ENCODE measurements around the gene MT1X.
"Not testable (repeated sequence)": the region's sequence is repeated elsewhere in the genome, so short reads cannot be mapped to it uniquely, and the experiment has no call there.

MT1X gene

DNA sequence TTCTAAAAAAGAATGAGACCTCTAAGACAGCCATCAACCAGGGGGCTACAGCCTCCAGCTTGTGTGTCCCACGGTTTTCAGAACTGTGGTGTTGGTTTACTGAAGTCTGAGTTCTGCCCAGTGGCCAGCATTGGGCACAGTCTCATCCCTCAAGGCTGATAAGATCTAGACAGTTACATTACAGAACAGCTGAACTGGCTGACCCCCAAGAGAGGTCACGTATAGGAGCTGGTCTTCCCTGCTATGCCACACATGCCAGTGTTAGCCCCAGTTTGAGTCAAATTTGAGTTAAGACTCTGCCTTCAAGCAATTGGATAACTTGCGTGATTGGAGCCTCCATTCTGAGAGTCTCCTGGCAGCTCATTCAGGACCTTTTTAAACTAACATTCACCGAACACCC, 32.9 kb downstream of the MT1X start:
- DNase-seq = no peak

DNA sequence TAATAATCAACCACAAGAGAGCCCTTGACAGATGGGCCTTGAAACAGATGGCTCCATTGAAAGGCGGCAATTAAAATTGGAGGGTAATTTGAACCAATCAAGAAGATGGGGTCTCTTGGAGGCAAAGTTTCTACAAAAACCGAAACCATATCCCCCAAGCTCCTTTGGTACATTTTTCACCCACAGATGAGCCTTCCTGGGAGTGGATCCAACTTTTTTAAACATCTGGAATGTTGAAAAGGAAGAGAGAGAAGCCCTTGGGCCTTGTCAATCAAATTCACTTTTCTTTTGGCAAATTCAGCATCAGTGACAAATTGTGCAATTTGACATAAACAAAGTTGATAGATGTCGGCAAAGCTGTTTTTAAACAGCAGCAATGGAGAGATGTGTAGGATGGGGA, 34.5 kb downstream of the MT1X start:
- no peak for DNase-seq

DNA sequence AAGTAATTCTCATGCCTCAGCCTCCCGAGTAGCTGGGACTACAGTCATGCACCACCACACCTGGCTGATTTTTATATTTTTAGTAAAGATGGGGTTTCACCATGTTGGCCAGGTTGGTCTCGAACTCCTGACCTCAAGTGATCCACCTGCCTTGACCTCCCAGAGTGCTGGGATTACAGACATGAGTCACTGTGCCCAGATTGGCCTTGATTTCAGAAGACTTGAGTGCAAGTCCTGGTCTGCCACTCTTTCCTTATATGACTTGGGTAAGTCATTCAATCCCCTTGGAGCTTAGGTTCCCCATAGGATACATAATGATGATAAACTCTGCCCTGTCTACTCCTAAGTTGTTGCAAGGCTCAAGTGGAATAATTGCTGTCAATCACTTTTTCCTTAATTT, 35.3 kb downstream of the MT1X start:
- DNase-seq = not testable (repeated sequence)

GRCh38 chr16:56722200-56722842, 40.1 kb downstream of the MT1X start:
- DNase-seq = no peak

DNA sequence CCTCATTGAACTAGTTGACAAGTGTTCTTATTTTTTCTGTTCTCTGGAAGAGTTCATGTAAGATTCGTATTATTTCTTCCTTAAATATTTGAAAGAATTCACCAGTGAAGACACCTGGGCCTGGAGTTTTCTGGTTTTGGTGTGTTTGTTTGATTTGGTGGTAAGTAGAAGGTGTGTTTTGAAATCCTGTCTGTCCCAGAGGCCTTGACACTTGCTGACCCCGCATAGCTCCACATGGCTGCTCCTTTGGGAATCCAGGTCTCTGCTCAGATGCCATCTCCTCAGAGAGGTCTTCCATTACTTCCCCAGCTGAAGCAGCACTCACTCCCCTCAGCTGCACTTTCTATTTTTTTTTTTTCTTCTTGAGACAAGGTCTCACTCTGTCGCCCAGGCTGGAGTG, 41.9 kb downstream of the MT1X start:
- DNase-seq = no peak

GRCh38 chr16:56726283-56726682, 44.0 kb downstream of the MT1X start:
- DNase-seq = no peak

- no peak for DNase-seq
Observed at GRCh38 chr16:56726926-56727325, 44.7 kb downstream of the MT1X start.

GRCh38 chr16:56728027-56728426, 45.8 kb downstream of the MT1X start:
- no peak for DNase-seq

- no peak for DNase-seq
Observed at GRCh38 chr16:56728980-56729734, 46.9 kb downstream of the MT1X start.

GRCh38 chr16:56729735-56730662, 47.7 kb downstream of the MT1X start, which contains the start of gene NUP93:
Gene NUP93 (plus strand): TSS chr16:56730129. CDS start chr16:56748248, 18,119 bp downstream.
- DNase-seq = peak; percentile 86

- no peak for DNase-seq
Observed at GRCh38 chr16:56732366-56732765, 50.1 kb downstream of the MT1X start.

- DNase-seq = no peak
Observed at GRCh38 chr16:56732832-56733231, 50.6 kb downstream of the MT1X start.
